DND-41 (cell line): Measurements from ENCODE around the gene LAG3.
A peak's percentile ranks its signal among the peaks of the same experiment; 100 is the strongest.
"Not testable (repeated sequence)": the region's sequence is repeated elsewhere in the genome, so short reads cannot be mapped to it uniquely, and the experiment has no call there.

ENCODE experiments used
- ATAC-seq: fragments of 200-7000 bp; cut with Tn5 transposase; 3 replicates; pipeline ENCODE4 v1.9.1; 2021; ENCODE audit warnings: low read depth; ENCODE audit not compliant: insufficient read depth
- DNase-seq: peaks from one replicate; pipeline ENCODE4 v3.0.0-alpha.2; 2020
- H2AFZ ChIP-seq: 2 replicates; pipeline ENCODE4 v1.6.0; 2012; ENCODE audit warnings: low read depth, low read length
- H3K27ac ChIP-seq: 2 replicates; pipeline ENCODE4 v1.5.1; 2012; ENCODE audit warnings: low read length, inconsistent platforms
- H3K27me3 ChIP-seq: fragments of 200-600 bp; sonication (generic); 2 replicates; pipeline ENCODE4 v1.6.0; 2012; ENCODE audit warnings: low read length, mild to moderate bottlenecking, inconsistent platforms; ENCODE audit not compliant: insufficient read depth, poor library complexity
- H3K36me3 ChIP-seq: 2 replicates; pipeline ENCODE4 v1.5.1; 2012; ENCODE audit warnings: low read length, inconsistent platforms; ENCODE audit not compliant: insufficient read depth
- H3K4me1 ChIP-seq: 2 replicates; pipeline ENCODE4 v1.5.1; 2012; ENCODE audit warnings: mild to moderate bottlenecking, low read length; ENCODE audit not compliant: insufficient read depth
- H3K4me2 ChIP-seq: 2 replicates; pipeline ENCODE4 v1.6.0; 2012; ENCODE audit warnings: mild to moderate bottlenecking, moderate library complexity, low read length, inconsistent platforms; ENCODE audit not compliant: insufficient read depth
- H3K4me3 ChIP-seq, 2 experiments: fragments of 200-600 bp in 1 of 2; shearing (Covaris generic) in 1 of 2; 2 replicates each; pipeline ENCODE4 v1.5.1; 2012 to 2016; ENCODE audit warnings: inconsistent platforms in 2 of 2, low read length in 2 of 2, mild to moderate bottlenecking in 2 of 2, low read depth in 1 of 2, moderate library complexity in 1 of 2
- H3K79me2 ChIP-seq: 2 replicates; pipeline ENCODE4 v1.6.0; 2012; ENCODE audit warnings: low read length, inconsistent platforms; ENCODE audit not compliant: insufficient read depth
- H3K9ac ChIP-seq: 2 replicates; pipeline ENCODE4 v1.6.0; 2012; ENCODE audit warnings: low read depth, mild to moderate bottlenecking, inconsistent platforms, low read length, moderate library complexity
- H3K9me3 ChIP-seq: 2 replicates; pipeline ENCODE4 v1.5.1; 2012; ENCODE audit warnings: low read length, moderate library complexity, mild to moderate bottlenecking, inconsistent platforms; ENCODE audit not compliant: insufficient read depth, severe bottlenecking
- H4K20me1 ChIP-seq: 2 replicates; pipeline ENCODE4 v1.6.0; 2012; ENCODE audit warnings: low read length; ENCODE audit not compliant: insufficient read depth
- EZH2 ChIP-seq: IDR thresholded peaks from 3 replicates; pipeline ENCODE4 v1.6.1; 2012; ENCODE audit warnings: borderline replicate concordance, low read depth, mild to moderate bottlenecking, moderate library complexity, low read length, inconsistent platforms; ENCODE audit not compliant: severe bottlenecking
- TF ChIP-seq, protein P1 (sequence below): IDR thresholded peaks from 2 replicates; pipeline ENCODE4 v1.5.1; 2012; ENCODE audit warnings: borderline replicate concordance, low read length, moderate library complexity, mild to moderate bottlenecking; ENCODE audit not compliant: poor library complexity, severe bottlenecking; ENCODE audit errors: extremely low read depth

The LAG3 gene

DNA sequence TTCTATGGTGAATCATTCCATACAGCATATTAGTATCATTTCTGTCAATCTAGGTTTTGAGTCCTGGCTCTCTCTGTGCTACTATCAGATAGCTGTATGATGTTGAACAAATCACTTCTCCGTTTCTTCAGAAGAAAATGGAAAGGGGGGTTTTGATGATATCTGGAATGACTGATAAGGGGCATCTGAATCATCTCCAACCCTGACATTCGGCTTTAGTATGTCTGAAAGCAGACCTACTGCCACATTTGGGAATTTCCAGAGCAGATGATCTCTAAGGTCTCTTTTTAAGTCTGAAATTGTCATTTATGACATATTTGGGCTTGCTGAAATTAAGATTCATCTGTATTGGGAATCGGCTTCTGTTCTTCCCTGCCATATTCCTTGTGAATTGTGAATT is 29.5 kb upstream of the LAG3 start:
- H2AFZ ChIP-seq = no peak overlapping the region
- H3K4me3 ChIP-seq = no peak overlapping the region
- DNase-seq (no peak), ATAC-seq (no peak)
- no peak overlapping the region for H3K4me2 ChIP-seq
- no peaks in the 10 kb centered on the region for H3K79me2 ChIP-seq
- H3K27ac ChIP-seq = no peak overlapping the region
- no peaks in the 10 kb centered on the region for H3K27me3 ChIP-seq
- H3K9ac ChIP-seq = no peak overlapping the region
- no peaks in the 10 kb centered on the region for H3K9me3 ChIP-seq
- H3K4me1 ChIP-seq = no peaks in the 10 kb centered on the region
- TF ChIP-seq EZH2 = no peak
- TF ChIP-seq, protein P1, sequence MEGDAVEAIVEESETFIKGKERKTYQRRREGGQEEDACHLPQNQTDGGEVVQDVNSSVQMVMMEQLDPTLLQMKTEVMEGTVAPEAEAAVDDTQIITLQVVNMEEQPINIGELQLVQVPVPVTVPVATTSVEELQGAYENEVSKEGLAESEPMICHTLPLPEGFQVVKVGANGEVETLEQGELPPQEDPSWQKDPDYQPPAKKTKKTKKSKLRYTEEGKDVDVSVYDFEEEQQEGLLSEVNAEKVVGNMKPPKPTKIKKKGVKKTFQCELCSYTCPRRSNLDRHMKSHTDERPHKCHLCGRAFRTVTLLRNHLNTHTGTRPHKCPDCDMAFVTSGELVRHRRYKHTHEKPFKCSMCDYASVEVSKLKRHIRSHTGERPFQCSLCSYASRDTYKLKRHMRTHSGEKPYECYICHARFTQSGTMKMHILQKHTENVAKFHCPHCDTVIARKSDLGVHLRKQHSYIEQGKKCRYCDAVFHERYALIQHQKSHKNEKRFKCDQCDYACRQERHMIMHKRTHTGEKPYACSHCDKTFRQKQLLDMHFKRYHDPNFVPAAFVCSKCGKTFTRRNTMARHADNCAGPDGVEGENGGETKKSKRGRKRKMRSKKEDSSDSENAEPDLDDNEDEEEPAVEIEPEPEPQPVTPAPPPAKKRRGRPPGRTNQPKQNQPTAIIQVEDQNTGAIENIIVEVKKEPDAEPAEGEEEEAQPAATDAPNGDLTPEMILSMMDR = no peak
- peaks cover 21% of the 10 kb centered on the region for H3K36me3 ChIP-seq
- no peaks in the 10 kb centered on the region for H4K20me1 ChIP-seq

DNA sequence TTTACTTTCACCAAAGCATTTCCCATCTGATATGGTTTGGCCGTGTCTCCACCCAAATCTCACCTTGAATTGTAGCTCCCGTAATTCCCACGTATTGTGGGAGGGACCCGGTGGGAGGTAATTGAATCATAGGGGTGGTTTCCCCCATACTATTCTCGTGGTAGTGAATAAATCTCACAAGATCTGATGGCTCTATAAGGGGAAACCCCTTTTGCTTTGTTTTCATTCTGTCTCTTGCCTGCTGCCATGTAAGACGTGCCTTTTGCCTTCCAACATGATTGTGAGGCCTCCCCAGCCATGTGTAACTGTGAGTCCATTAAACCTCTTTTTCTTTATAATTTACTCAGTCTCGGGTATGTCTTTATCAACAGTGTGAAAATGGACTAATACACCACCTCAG is 29.0 kb upstream of the LAG3 start:
- H3K4me2 ChIP-seq, ATAC-seq, H3K27ac ChIP-seq, H3K9me3 ChIP-seq, DNase-seq, H3K9ac ChIP-seq, H2AFZ ChIP-seq, H3K4me1 ChIP-seq, H4K20me1 ChIP-seq, H3K27me3 ChIP-seq, H3K79me2 ChIP-seq, H3K4me3 ChIP-seq: not testable (repeated sequence)
- H3K36me3 ChIP-seq = peaks cover 26% of the 10 kb centered on the region

DNA sequence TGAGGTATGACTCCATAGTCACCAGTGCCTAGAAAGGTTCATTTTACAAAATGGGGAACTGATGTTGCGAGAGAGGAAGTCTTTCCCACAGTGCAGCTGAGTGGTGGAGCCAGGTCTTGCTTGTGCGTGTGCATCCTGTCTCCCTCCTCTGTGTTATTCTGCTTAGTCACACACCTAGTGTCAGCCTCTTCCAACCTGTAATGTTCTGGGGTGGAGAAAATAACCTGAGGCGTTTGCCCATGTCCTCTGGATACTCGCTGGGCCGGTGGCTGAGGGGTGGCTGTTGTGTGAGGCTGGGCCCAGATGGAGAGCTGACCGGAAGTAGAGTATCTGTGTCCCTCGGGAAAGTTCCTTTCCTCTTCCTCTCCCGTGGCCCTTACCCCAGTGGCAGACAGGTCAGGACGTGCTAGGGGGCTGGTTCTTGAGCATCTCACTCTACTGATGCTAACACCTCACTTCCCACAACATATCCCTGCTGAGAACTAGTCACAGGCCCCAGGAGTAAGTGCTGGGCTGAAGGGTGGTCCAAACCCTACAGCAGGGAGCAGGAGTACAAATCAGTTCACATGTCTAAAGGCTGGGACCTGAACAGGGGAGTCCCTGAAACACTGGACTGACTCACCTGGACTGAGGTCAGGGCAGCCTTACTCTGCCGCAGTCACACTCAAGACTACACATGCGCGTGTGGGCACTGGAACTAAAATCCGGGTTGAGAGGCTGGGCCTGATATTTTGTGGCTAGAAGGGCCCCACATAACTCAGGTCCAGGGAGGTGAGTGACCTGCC is 26.4 kb upstream of the LAG3 start:
- no peak for TF ChIP-seq EZH2
- TF ChIP-seq, protein P1 = no peak
- Histone ChIP-seq H3K27me3 (no peaks in the 10 kb centered on the region), H3K9me3 (no peaks in the 10 kb centered on the region), H3K4me1 (0 out of 2 replicates have a peak, but pooled peaks cover 2% of the 10 kb centered on the region), H3K9ac (0 out of 2 replicates have a peak overlapping the region, but pooled peaks have one; percentile 15), H3K79me2 (peaks cover 6% of the 10 kb centered on the region; the same call in 1 of the 2 replicates), H3K4me3 (no peak overlapping the region), H3K27ac (no peak overlapping the region), H2AFZ (no peak overlapping the region), H4K20me1 (peaks cover 6% of the 10 kb centered on the region; the same call in 1 of the 2 replicates), H3K36me3 (peaks cover 51% of the 10 kb centered on the region), H3K4me2 (no peak overlapping the region)
- ATAC-seq (peak; percentile 59), DNase-seq (no peak)

DNA sequence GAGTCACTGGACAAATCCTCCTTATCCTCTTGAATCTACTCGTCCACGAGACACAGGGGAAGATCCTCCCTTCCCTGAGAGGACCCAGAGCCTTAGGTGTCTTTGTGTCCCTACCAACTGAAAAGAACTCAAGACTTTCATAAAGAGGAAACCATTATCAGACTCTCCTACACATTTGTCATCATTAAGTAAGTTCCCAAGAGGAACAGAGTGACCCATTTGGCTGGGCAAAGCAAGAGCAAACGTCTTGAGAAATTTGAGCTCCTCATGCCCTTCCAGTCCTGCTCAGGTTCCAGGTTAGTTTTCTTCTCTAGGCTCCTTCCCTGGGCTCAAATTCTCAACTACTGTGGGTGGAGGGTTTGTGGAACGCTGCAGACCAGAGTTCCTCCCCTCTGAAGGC is 25.1 kb upstream of the LAG3 start:
- ATAC-seq (no peak), DNase-seq (no peak)
- Histone ChIP-seq H3K27me3 (no peaks in the 10 kb centered on the region), H4K20me1 (peaks cover 13% of the 10 kb centered on the region), H3K79me2 (peaks cover 16% of the 10 kb centered on the region), H2AFZ (no peak overlapping the region), H3K9me3 (no peaks in the 10 kb centered on the region), H3K4me1 (peaks cover 15% of the 10 kb centered on the region), H3K4me3 (no peak overlapping the region), H3K4me2 (no peak overlapping the region), H3K27ac (no peak overlapping the region; the same call in 1 of the 2 replicates), H3K9ac (no peak overlapping the region), H3K36me3 (peaks cover 64% of the 10 kb centered on the region)
- TF ChIP-seq, protein P1 = no peak
- no peak for TF ChIP-seq EZH2
